Activated CD8-positive, alpha-beta memory T cell treated with anti-CD3 and anti-CD28 coated beads, Interleukin-2, amount 50 U/mL, for 1 hour (primary cell): ENCODE measurements around the gene EXOC3L4.

Experiments
- DNase-seq: peaks from one replicate; pipeline ENCODE4 v3.0.0-alpha.2; 2020; ENCODE audit errors: extremely low read depth

Gene EXOC3L4

DNA sequence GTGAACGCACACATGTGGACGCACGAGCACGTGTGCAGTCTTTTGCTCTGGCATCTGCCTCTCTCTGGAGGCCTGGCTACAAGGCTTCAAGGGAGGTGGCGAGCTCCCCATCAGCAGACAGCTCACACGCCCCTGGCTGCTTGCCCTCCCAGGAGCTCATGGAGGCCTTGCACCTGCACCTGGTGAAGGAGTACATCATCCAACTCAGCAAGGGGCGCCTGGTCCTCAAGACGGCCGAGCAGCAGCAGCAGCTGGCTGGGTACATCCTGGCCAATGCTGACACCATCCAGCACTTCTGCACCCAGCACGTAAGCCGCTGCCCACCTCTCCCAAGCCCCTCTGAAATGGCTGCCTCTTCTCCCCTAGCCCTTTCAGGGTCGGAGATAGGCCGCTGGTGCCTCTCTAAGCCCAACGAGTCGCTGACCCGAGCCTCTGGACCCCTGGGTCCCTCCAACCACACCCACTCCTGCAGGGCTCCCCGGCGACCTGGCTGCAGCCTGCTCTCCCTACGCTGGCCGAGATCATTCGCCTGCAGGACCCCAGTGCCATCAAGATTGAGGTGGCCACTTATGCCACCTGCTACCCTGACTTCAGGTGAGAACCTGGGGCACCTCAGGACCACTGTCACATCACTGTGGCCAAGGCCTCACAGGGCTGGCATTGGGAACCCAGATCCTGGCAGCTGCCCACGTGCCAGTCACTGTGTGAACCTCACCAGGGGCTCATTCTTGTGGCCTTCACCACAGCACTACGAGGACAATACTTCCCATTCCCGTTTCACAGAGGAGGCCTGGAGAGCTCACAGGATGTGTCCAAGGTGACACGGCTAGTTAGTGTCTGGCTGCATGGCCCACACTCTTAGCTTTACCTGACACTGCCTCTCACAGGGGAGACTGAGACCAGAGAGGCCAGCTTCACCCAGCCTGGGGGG lies 39.0 kb downstream of the EXOC3L4 start:
- DNase-seq = no peak

DNA sequence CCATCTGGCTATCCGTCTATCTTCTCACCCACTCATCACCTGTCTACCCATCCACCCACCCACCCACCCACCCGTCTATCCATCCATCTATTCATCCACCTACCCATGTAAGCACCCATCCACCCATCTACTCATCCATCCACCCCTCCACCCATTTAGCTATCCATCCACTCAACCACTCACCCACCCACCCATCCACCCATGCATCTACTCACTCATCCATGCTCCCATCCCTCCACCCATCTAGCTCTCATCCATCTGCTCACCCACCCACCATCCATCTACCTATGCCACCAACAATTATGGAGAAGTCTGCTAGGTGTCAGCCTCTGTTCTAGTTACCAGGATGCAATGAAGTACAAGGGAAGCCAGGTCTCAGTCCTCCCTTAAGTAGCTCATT lies 39.9 kb downstream of the EXOC3L4 start:
- DNase-seq = no peak

DNA sequence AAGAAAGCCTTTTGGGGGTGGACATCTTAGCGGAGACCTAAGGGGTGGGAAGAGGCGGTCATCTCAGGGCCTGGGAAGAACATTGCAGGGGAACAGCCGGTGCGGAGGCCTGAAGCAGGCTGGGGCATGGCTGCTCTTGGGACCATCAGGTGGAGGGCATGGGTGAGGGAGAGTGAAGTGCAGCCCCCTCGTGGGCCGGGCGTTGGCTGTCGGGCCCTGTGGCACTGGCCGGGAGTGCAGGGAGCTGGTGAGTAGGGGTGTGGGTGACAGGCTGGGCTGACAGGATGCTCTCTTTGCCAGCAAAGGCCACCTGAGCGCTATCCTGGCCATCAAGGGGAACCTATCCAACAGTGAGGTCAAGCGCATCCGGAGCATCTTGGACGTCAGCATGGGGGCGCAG lies 40.4 kb downstream of the EXOC3L4 start:
- no peak for DNase-seq

DNA sequence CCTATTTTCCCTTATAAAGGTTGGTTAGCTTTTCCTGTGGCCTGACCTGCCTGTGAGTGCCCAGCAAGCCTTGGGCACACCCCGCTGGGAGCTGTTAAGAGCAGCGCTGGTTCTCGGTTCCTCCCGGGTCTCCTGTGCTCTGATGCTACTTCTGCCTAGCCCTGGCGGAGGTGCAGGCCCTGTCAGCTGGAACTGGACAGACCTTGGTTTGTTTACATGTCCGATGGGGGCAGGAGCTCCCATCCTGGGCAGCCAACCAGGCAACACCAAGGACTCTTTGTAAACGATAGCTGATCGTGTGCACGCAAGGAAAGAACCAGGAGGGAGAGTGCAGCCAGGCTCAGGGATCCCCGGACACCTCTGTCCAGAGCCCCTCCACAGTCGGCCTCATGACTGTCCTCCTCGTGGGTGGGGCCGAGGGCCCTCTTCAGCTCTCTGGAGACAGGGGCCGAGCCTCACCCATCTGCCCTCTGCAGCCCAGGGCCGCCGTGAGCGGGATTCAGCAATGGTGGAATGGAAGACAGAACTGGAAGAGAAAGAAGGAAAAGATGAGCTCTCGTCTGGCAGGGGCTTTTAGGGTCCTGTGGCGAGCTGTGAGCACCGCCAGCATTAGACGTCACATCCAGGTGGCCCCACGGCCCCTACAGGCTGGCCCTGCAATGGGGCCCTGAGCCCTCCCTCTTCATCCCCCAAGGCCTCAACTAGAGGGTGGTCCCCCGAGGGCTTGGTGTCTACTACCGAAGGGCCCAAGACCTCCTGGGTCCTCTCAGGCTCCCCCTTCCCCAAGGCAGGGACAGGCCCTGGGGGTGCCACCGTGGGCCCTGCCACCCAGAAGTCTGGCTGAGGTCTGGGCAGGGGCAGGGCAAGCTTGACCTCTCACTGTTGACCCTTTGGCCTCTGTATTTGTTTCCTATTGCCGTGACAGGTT lies 41.1 kb downstream of the EXOC3L4 start:
- DNase-seq = no peak

DNA sequence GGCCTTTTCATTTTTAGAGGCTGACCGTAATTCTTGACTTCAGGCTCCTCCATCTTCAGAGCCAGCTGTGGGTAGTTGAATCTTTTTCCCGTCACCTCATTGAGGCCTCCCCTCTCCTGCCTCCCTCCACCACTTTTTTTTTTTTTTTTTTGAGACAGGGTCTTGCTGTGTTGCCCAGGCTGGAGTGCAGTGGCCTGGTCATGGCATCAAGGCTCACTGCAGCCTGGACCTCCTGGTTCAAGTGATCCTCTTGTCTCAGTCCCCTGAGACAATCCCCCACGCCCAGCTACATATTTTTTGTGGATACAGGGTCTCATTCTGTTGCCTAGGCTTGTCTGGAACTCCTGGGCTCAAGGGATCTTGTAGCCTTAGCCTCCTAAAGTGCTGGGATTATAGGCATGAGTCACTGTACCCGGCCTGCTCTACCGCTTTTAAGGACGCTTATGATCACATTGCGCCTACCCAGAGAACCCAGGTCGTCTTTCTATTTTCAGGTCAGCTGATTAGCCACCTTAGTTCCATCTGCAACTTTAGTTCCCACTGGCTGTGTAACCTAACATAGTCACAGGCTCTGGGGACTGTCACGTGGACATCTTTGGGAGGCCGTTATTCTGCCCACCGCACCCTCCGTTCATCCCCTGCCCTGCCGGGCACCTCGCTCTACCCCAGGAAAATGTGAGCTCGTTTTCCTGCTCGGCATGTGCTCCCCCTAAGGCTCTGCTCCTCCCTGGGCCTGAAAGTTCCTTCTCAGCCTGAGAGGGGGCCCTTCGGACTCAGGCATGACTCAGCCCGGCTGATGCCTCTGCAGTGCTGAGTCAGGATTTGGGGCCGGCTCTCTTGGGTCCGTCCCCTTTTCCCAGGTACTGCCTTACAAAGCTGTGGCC lies 42.1 kb downstream of the EXOC3L4 start:
- DNase-seq = no peak

DNA sequence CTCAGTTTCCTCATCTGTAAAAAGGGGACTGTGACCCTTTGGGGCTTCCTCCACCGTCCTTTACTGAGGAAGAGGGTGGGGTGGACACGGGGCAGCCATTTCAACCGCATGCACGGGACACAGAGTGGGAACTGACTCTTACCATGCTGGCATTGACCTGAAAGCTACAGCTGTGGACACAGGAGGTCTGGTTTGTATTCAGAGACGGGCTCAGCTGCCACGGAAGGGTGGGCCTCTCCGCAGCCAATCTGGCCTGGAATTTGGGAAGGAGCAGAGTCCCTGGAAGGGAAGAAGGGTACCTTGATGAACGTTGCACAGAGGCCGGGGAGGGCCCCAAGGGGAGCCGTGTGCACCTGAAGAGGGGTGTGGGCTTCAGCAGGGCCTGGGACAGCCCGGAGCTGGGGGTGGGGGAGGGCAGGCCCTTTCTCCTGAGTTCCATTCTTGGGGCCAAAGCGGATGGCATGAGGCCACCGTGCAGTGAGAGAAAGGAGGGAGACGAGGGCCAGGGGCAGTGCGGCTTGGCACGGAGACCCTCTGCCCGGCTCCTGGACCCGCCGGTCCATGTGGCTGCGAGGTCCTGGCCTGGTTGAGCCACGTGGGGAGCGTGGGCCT lies 43.3 kb downstream of the EXOC3L4 start:
- DNase-seq = no peak

DNA sequence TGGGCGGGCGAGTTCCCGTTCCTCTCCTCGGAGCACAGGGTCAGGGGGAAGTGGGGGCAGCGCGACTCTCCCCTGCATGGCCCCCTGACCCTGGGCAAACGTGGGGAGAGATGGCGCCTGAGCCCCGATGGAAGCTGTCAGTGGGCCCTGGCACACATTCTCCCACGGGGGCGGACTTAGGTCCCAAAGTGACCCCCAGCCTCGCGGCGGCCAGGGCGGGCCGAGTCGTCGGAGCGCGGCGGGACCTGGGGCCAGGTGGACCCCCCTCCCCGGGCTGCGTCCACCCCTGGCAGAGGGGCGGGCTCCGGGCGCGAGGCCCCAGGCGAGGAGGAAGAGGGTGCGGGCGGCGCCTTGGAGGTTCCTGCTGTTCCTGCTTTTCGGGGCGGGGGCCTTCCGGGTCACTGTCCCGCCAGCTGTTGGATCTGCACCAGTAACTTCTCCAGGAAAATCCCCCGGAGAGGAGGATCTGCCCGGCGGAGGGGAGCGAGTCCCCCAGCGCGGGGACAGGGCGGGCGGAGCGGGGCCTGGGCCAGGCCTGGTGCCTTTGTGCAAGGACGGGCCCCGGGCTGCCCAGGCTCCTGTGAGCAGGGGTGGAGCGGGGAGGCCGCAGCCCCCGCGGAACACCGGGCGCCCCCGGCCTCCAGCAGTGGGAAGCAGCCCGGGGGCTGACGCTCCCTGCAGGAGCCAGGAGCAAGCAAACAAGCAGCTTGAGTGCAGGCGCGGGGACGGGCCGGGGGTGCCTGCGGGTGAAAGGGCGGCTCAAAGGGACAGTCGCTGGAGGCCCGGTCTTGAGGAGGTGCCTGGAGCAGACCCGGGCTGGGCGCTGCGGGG lies 44.0 kb downstream of the EXOC3L4 start:
- no peak for DNase-seq

DNA sequence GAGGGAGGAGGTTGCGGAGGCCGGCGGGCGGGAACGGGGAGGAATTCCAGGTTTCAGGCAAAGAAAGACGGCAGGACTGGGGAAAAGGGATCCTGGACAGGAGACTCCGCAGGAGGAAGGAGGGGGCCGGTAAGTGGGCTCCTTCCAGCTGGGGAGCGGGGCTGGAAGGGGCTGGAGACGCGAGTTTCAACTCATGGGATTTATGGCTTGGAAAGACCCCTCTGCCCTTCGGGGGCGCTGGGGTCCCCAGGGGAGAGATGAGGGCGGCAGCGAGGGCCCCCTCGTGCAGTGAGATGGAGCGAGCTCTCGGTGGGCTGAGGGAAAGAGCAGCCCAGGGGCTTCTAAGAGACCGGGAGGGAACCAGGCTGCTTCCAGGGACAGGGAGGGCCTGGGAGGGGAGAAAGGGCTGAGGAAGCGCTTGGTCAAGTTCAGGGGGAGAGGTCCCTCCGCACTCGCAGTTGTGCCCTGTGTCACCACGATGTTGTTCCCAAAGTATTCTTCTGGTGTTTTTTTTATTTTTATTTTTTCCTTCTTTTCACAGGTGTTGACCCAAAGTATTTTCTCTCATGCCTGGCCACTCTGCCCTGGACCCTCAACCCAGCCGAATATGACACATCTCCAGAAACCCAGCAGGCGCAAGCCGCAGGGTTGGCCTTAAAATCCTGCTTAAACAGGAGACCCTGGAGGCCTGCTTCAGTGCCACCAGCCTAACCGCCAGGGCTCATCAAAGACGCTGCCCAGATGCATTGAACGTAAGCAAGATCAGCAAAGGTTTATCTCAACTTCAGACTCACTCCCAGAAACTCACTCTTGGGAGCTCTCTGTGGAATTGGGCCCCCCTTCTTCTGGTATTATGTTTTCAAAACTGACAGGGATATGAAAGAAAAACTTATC lies 44.9 kb downstream of the EXOC3L4 start:
- DNase-seq = no peak

DNA sequence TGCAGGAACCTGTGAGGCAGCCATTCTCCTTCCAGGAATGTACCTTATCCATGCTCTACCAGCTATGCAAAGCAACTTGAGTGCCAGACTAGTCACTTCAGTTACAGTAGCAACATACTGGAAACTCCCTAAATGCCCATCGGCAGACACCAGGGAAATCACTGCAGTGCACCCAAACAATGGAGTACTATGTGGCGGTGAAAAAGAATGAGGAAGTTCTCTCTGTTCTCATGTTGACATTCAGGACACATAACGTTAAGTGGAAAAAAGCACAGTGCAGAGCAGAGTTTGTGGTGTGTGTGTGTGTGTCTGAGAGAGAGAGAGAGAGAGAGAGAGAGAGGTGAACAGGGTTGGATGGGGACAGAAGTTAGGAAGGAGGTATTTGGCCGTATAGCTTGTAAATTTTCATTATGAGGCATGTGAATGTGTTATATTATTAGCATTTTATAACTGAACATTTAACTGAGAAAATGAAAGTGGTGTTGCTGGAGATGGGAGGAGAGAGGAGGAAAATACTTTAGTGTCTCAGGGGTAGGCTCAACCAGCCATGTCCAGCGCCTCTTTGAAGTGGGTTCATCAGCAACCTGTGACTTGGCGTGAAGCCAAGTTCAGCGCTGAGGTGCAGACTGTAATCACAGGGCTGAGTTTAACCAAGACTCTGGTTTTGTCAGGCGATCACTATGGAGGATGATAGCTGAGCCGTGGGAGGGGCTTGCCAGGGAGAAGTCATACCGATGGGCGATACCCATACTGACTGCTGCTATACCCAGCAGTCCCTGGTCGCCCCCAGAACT lies 46.0 kb downstream of the EXOC3L4 start:
- no peak for DNase-seq

DNA sequence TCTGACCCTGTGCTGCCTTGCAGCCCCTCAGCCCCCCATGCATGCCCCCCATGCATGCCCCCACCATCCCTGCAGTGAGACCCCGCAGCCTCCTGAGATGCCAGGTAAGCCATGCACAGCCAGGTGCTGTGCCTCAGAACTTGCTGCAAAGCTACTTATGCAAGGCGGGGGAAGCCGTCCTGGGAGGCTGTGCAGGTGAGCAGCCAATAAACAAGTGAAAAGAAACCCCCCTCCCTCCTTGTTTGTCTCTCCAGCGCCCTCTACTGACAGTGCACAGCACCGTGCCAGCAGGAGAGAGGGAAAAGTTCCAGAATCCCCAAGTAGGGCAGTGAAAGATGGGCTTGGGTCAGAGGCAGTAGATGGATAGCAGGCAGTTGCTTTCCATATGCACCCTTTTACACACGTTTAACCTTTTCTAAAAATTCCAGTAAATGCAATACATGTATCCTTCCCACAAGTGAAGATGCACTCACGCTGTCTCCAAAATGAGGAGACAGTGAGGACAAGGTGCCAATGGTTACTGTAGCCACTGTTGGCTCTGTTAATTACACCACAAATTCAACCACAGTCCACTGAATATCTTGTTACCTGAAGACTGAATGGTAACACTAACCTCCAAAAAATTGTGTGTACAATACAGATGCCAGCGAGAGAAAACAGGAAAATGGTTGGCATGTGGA lies 46.7 kb downstream of the EXOC3L4 start:
- DNase-seq = no peak

DNA sequence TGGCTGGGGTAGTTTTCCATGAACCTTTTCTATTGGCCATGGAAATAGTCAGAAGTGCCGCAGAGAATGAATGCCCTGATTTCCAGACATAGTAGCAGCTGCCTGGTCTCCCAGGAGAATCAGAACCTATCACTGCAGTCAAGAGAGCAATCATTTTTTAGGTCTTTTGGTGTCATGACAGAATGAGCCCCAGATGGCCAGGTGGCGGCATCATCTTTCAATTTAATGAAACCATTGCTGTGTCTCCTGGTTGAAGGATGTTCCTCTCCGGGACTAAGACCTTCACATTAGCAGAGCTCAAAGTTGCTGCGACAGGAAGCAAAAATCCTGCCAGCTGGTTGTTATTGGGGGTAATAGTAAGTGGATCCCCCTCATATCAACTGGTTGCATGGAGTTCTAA lies 47.5 kb downstream of the EXOC3L4 start:
- DNase-seq = no peak

DNA sequence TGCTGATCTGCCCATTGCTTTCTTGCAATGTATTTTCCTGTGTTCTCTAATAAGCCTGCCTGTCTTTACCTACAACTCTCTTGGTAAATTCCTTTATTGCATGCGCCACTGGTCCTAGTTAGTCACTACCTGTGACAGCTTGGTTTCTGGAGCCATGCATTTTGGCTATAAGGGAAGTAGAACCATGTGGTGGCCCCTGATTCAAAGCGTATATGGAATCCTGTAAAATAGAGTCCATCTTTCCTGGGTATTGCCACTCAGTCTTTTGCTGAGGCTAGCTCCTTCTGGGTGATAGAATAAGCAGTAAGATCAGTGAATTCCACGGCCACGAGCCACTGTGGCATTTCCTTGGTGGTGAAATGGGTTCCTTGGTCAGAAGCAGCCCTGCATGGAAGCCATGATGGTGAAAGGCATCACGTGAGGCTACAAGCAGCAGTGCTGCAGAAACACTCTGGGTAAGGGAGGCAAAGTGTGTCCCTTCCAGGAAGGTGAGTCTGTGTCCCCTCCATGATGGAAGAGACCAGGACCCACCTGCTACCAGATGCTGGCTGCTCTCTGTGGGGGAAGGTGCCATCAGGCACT lies 48.3 kb downstream of the EXOC3L4 start:
- no peak for DNase-seq

DNA sequence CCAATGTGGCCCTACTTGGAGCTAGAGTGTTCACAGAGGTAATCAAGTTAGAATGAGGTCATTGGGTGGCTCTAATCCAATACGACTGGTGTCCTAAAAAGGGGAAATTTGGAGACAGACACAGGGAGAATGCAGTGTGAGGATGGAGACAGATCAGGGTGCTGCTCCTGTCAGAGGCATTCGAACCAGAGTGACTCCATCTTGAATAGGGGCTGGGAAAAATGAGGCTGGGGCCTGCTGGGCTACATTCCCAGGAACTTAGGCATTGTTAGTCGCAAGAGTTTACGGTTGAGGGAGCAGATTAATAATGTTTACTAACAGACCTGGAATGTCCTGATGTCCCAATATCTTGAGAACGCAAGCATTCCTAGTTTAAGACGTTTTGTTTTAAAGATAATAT lies 49.0 kb downstream of the EXOC3L4 start:
- no peak for DNase-seq

DNA sequence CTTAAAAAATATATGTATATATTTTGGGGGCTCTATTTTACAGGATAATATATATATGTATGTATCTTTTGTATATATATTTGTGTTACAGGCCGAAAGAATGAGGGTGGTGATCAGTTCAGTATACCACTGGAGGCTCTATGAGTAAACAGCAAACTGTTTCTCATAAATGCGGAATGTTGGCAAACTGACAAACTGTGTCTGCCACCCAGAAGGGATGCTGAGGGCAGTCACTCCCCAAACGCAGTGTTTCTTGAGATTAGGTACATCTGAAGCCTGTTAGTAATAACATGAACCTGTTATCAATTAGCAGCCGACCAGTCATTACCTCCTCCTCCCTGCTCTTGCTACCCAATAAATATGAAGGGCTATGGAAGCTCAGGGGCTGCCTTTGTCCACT lies 49.6 kb downstream of the EXOC3L4 start:
- no peak for DNase-seq

DNA sequence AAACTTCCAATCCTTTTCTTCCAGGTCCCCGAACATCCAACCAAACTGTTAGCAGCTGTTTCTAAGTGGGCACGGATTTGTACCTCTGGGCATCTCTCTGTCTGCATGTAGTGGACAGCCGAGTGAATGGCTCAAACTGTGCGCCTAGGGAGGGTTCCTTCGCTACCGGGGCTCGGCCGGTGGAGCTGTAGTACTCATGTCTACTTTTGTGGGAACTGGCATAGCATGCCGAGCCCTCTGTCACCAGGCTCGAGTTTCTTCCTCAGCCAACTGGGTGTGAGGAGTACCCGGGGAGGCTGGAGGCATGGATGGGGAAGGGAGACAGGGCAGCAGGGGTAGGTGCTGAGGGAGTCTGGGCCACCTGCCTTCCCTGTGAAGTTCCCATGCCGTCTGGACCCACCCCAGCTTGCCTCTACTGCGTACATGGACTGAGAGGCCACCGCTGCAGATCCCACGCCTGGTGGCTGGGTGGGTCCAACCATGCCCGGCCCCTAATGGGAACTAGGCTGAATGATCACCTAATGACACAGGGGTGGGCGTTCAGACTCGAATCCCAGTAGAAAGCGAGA lies 51.7 kb downstream of the EXOC3L4 start:
- DNase-seq = no peak

DNA sequence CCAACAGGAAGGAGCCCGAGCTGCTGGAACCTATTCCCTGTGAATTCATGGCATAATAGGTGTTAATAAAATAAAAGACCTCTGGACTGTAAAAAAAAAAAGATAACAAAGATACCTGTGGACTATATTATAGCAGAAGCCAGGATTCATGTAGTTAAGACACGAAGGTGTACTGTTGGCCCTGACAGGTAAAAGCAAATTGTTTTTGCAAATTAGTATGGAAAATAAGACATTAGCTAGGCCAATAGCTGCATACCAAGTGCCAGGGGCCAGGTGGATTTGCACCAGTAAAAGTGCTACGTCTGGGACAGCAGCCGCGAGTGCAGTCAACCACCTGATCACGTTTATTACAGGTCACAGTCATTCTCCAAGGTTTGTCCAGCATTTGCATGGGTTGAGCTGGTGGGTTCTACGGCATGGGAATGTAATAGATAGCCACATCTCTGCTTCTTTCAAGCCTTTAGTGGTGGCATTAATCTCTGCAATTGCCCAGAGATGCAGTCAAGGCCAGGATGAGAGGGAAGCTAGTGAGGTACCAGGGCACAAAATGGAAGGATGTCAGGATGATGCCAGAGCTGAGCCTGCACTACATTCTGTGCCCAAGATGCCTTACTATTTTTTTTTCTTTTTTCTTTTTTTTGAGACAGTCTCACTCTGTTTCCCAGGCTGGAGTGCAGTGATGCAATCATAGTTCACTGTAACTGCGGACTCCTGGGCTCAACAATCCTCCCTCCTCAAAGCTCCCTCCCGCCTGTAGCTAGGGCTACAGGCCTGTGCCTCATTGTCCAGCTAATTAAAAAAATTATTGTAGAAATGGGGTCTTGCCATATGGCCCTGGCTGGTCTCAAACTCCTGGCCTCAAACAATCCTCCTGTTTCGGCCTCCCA lies 55.1 kb downstream of the EXOC3L4 start:
- DNase-seq = no peak
